ACC112 (cell line): ENCODE results near the gene UFC1.
A peak's percentile ranks its signal among the peaks of the same experiment; 100 is the strongest.

Experiments used
- H2AFZ ChIP-seq: fragments of 200-600 bp; sonication (generic); one replicate; pipeline ENCODE4 v1.6.0; 2017; ENCODE audit warnings: antibody characterized with exemption, low read length; ENCODE audit not compliant: unreplicated experiment
- H3K27ac ChIP-seq: fragments of 200-600 bp; sonication (generic); 2 replicates; pipeline ENCODE4 v1.5.1; 2014; ENCODE audit warnings: low read depth, mild to moderate bottlenecking, antibody characterized with exemption, low read length, moderate library complexity
- H3K27me3 ChIP-seq: fragments of 200-600 bp; sonication (generic); 2 replicates; pipeline ENCODE4 v1.6.1; 2014; ENCODE audit warnings: mild to moderate bottlenecking, antibody characterized with exemption, low read length, moderate library complexity, mixed read lengths; ENCODE audit not compliant: insufficient read depth
- H3K36me3 ChIP-seq: fragments of 200-600 bp; sonication (generic); 2 replicates; pipeline ENCODE4 v1.6.1; 2016; ENCODE audit warnings: mild to moderate bottlenecking, antibody characterized with exemption, low read length, moderate library complexity, mixed read lengths; ENCODE audit not compliant: insufficient read depth
- H3K4me1 ChIP-seq: fragments of 200-600 bp; sonication (generic); one replicate; pipeline ENCODE4 v1.6.1; 2016; ENCODE audit warnings: low read length, mixed read lengths; ENCODE audit not compliant: insufficient read depth, unreplicated experiment, control insufficient read depth
- H3K4me3 ChIP-seq: fragments of 200-600 bp; sonication (generic); 2 replicates; pipeline ENCODE4 v1.5.1; 2014; ENCODE audit warnings: mild to moderate bottlenecking, low read depth, low read length
- H3K79me2 ChIP-seq: fragments of 200-600 bp; sonication (generic); one replicate; pipeline ENCODE4 v1.6.0; 2016; ENCODE audit warnings: low read length; ENCODE audit not compliant: control insufficient read depth, unreplicated experiment, insufficient read depth

The UFC1 gene

DNA sequence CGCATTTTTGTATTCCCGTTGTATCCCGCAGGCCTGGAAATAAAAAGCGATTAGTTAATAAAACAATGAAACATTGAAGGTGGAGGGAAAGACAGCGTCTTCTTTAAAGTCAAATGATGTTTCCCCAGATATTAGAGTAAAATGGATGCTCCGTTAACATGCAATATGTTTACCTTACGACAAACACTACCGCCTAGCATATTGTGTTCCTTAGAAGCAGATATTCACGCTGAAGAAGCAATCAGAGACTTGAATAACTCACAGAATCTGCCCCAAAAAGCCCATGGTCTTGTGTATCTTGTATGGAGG, 24.1 kb downstream of the UFC1 start:
- Histone ChIP-seq H3K27ac (peak overlapping the region; percentile 6; the same call in 1 of the 2 replicates), H3K36me3 (peaks cover 3% of the 10 kb centered on the region; the same call in 1 of the 2 replicates), H3K79me2 (peaks cover 13% of the 10 kb centered on the region), H3K4me3 (peak overlapping the region; percentile 88), H3K4me1 (peaks cover 38% of the 10 kb centered on the region), H2AFZ (no peak overlapping the region), H3K27me3 (no peaks in the 10 kb centered on the region)

GRCh38 chr1:161179698-161180097, 25.9 kb downstream of the UFC1 start:
- H3K79me2 ChIP-seq = peaks cover 13% of the 10 kb centered on the region
- no peaks in the 10 kb centered on the region for H3K36me3 ChIP-seq
- no peak overlapping the region for H2AFZ ChIP-seq
- peaks cover 31% of the 10 kb centered on the region for H3K4me1 ChIP-seq
- H3K4me3 ChIP-seq = no peak overlapping the region
- no peaks in the 10 kb centered on the region for H3K27me3 ChIP-seq
- no peak overlapping the region for H3K27ac ChIP-seq

- Histone ChIP-seq H3K4me3 (no peak overlapping the region), H2AFZ (no peak overlapping the region), H3K27me3 (no peaks in the 10 kb centered on the region), H3K4me1 (peaks cover 36% of the 10 kb centered on the region), H3K27ac (0 out of 2 replicates have a peak overlapping the region, but pooled peaks have one; percentile 8), H3K79me2 (peaks cover 13% of the 10 kb centered on the region), H3K36me3 (no peaks in the 10 kb centered on the region)
These were observed 26.9 kb downstream of the UFC1 start for GRCh38 chr1:161180639-161181038.

DNA sequence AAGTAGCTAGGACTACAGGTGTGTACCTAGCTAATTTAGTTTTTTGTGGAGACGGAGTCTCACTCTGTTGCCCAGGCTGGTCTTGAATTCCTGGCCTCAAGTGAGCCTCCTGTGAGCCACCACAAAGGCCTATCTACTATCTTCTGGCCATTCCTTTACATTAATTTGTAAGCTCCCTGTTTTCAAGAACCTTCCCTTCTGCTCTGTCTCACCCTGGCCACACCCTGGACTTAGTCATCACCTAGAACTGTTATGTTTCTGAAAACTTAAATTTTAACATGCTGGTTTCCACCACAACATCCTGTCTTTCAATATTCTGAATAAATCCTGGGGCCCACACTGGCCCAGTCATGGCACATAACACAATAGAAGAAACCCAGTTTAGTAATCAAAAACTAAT, 28.4 kb downstream of the UFC1 start:
- H3K36me3 ChIP-seq = no peaks in the 10 kb centered on the region
- H3K27me3 ChIP-seq = no peaks in the 10 kb centered on the region
- no peaks in the 10 kb centered on the region for H3K79me2 ChIP-seq
- peak overlapping the region; percentile 44 for H2AFZ ChIP-seq
- no peak overlapping the region for H3K4me3 ChIP-seq
- H3K4me1 ChIP-seq = peaks cover 36% of the 10 kb centered on the region
- peak overlapping the region; percentile 74 for H3K27ac ChIP-seq

- H3K79me2 ChIP-seq = no peaks in the 10 kb centered on the region
- H3K4me3 ChIP-seq = no peak overlapping the region
- H3K36me3 ChIP-seq = 0 out of 2 replicates have a peak, but pooled peaks cover 2% of the 10 kb centered on the region
- peaks cover 40% of the 10 kb centered on the region for H3K4me1 ChIP-seq
- peak overlapping the region; percentile 51 for H3K27ac ChIP-seq
- H3K27me3 ChIP-seq = no peaks in the 10 kb centered on the region
- H2AFZ ChIP-seq = peak overlapping the region; percentile 61
These were observed 31.5 kb downstream of the UFC1 start for GRCh38 chr1:161185282-161185682.

DNA sequence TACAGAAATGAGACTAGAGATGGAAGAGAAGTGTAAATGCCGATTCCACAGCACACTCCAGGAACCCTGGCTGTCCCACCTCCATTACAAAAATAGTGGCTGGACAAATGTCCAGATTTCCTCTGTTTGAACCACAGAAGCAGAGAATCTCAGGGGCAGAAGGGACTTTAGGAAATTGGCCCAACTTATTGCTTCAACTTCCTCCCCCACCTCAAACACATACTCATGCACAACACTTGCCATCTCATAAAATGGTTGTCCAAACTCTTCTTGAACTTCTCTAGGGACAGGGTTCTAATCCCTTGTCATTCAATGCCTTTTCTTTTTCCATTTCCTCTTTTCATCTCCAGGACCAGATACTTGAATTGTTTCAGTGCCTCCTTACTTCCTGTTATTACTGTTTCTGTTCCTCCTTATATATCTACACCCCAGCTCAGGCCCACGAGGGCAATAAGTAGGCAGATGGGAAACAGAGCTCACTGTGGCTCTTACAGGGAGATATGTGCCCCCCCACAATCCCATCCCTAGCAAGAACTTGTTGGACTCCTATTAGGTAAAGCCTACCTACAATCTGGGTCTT, 32.0 kb downstream of the UFC1 start:
- peak overlapping the region; percentile 51 for H3K27ac ChIP-seq
- H3K27me3 ChIP-seq = no peaks in the 10 kb centered on the region
- peaks cover 40% of the 10 kb centered on the region for H3K4me1 ChIP-seq
- peak overlapping the region; percentile 61 for H2AFZ ChIP-seq
- H3K36me3 ChIP-seq = 0 out of 2 replicates have a peak, but pooled peaks cover 2% of the 10 kb centered on the region
- H3K79me2 ChIP-seq = no peaks in the 10 kb centered on the region
- no peak overlapping the region for H3K4me3 ChIP-seq

- no peak overlapping the region for H2AFZ ChIP-seq
- H3K4me3 ChIP-seq = no peak overlapping the region
- peaks cover 29% of the 10 kb centered on the region for H3K4me1 ChIP-seq
- H3K27me3 ChIP-seq = no peaks in the 10 kb centered on the region
- 0 out of 2 replicates have a peak, but pooled peaks cover 2% of the 10 kb centered on the region for H3K36me3 ChIP-seq
- no peaks in the 10 kb centered on the region for H3K79me2 ChIP-seq
- no peak overlapping the region for H3K27ac ChIP-seq
These were observed 33.5 kb downstream of the UFC1 start for GRCh38 chr1:161187311-161187710.

DNA sequence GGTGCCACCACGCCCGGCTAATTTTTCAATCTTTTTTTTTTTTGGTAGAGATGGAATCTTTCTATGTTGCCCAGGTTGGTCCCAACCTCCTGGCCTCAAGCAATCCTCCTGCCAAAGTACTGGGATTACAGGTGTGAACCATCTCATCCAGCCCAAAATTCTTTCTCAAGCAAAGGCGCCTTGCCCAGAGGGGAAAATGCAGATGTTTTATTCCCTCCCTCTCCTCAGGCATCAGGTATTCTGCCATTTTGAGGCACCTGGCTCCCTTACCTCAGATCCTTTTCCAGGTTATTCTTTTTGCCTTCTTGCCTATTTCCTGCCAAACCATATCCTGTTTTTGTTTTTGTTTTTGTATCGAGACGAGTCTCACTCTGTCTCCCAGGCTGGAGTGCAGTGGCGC, 34.6 kb downstream of the UFC1 start:
- peaks cover 2% of the 10 kb centered on the region; the same call in 1 of the 2 replicates for H3K36me3 ChIP-seq
- peaks cover 22% of the 10 kb centered on the region for H3K4me1 ChIP-seq

DNA sequence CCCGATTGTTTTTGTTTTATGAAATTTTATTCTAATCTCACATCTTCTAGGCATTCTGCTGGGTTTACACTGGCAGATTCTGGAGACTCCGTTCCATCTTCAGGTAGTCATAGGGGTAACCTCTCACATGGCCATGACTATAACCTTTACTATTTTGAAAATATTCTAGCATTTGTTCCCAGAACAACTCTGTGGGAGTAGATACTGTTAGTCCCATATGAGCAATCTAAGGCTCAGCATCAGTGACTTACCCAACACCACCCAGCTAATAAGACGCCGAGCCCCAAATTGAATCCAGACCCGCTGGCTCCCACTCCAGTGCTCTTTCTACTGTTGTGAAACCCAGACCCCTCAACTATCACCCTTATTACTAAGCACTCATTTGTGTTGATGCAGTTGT, 35.3 kb downstream of the UFC1 start:
- Histone ChIP-seq H3K27me3 (no peaks in the 10 kb centered on the region), H3K79me2 (no peaks in the 10 kb centered on the region), H3K36me3 (peaks cover 2% of the 10 kb centered on the region; the same call in 1 of the 2 replicates), H3K4me1 (peaks cover 28% of the 10 kb centered on the region), H3K4me3 (no peak overlapping the region), H3K27ac (peak overlapping the region; percentile 97), H2AFZ (no peak overlapping the region)

More for the DNA sequence above, 34.6 kb downstream of the UFC1 start:
- Histone ChIP-seq H3K4me3 (no peak overlapping the region), H3K27ac (peak overlapping the region; percentile 97), H3K79me2 (no peaks in the 10 kb centered on the region), H3K27me3 (no peaks in the 10 kb centered on the region), H2AFZ (no peak overlapping the region)

DNA sequence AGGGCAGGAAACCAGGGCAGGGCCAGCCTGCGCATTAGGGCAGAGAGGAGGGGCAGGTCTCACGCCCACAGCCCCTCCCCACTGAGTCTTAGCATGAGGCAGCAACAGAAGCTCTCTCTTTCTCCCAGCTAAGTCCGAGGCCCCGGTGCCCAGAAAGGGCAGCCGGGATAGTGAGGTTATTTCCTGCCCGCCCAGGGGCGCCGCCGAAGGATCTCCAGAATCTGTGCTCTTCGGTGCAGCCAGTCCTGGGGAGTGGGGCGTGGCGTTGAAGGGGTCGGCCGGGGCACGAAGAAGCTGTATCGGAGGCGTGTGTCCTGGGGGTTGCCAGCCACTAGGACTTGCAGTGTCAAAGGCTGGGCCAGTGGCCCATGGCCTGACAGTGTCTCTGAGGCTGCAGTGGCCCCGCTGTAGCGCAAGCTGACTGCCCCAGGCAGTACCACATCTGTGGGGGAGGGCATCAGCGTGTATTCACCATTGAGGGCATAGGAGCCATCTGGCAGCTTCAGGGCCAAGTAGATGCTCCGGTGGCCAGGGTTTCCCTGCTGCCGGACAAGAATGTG, 37.3 kb downstream of the UFC1 start:
- Histone ChIP-seq H3K79me2 (peaks cover under 1% of the 10 kb centered on the region), H2AFZ (no peak overlapping the region), H3K4me1 (peaks cover 29% of the 10 kb centered on the region), H3K4me3 (no peak overlapping the region), H3K27ac (peak overlapping the region; percentile 41), H3K27me3 (no peaks in the 10 kb centered on the region), H3K36me3 (peaks cover 2% of the 10 kb centered on the region; the same call in 1 of the 2 replicates)

- Histone ChIP-seq H3K27ac (no peak overlapping the region), H2AFZ (no peak overlapping the region), H3K4me3 (no peak overlapping the region), H3K79me2 (peaks cover 9% of the 10 kb centered on the region), H3K36me3 (peaks cover 2% of the 10 kb centered on the region; the same call in 1 of the 2 replicates), H3K4me1 (peaks cover 36% of the 10 kb centered on the region), H3K27me3 (no peaks in the 10 kb centered on the region)
These were observed 38.2 kb downstream of the UFC1 start for GRCh38 chr1:161191971-161192370.
